Measurements from ENCODE around the gene AP5Z1. TPM values are rescaled to one million over a fixed set of nuclear protein-coding genes. Genes with fewer than 3 reads are reported as not detected.

AP5Z1 gene
- total RNA-seq, 4 donors from 2014 or later = 19.7 to 35.4 (median 25.4) TPM

GRCh38 chr7:4814433-4814832 lies 39.0 kb downstream of the AP5Z1 start:
- Histone ChIP-seq H3K36me3 (no peaks in the 10 kb centered on the region), H3K27ac (no peak overlapping the region), H3K9me3 (no peaks in the 10 kb centered on the region), H3K4me1 (no peaks in the 10 kb centered on the region), H3K27me3 (no peaks in the 10 kb centered on the region), H3K4me3 (replicated peaks in 1 of 3) (no peak overlapping the region)
- intact Hi-C loops (cut with DNase I) = no loop called here
- WGBS, 2 donors = 84 to 87% methylated on average over 13 to 14 of the region's 14 CpGs
- TF ChIP-seq CTCF (IDR thresholded peaks at IDR 0.05) (no peak), POLR2A (IDR thresholded peaks at IDR 0.05) (no peak)
- DNase-seq = no peak

- Histone ChIP-seq H3K4me1 (peaks cover 0 to 3% of the 10 kb centered on the region in 2 donors), H3K36me3 (no peaks in the 10 kb centered on the region), H3K27me3 (no peaks in the 10 kb centered on the region), H3K27ac (no peak overlapping the region), H3K4me3 (replicated peaks in 1 of 3) (no peak overlapping the region), H3K9me3 (no peaks in the 10 kb centered on the region)
- intact Hi-C loops (cut with DNase I) = no loop called here
- no peak for DNase-seq
- TF ChIP-seq CTCF (IDR thresholded peaks at IDR 0.05) = no peak
- TF ChIP-seq POLR2A (IDR thresholded peaks at IDR 0.05) = no peak
- WGBS, 2 donors = 92 to 94% methylated on average over 3 to 5 of the region's 14 CpGs
Observed at GRCh38 chr7:4815121-4815520, 39.7 kb downstream of the AP5Z1 start.

GRCh38 chr7:4815609-4816418 lies 40.4 kb downstream of the AP5Z1 start:
- Histone ChIP-seq H3K9me3 (no peaks in the 10 kb centered on the region), H3K27me3 (no peaks in the 10 kb centered on the region), H3K4me3 (replicated peaks in 1 of 3) (no peak overlapping the region), H3K4me1 (peaks cover 0 to 10% of the 10 kb centered on the region in 2 donors), H3K27ac (no peak overlapping the region), H3K36me3 (no peaks in the 10 kb centered on the region)
- 89 to 94% methylated on average over 21 to 28 of the region's 38 CpGs for WGBS, 2 donors
- no peak for TF ChIP-seq POLR2A (IDR thresholded peaks at IDR 0.05)
- no peak for TF ChIP-seq CTCF (IDR thresholded peaks at IDR 0.05)
- intact Hi-C loops (cut with DNase I) = no loop called here
- no peak for DNase-seq

- WGBS, 2 donors = 94 to 97% methylated on average over 18 to 25 of the region's 26 CpGs
Observed at GRCh38 chr7:4816419-4817080, 41.1 kb downstream of the AP5Z1 start.

More at GRCh38 chr7:4816419-4817080, 41.1 kb downstream of the AP5Z1 start:
- no peak overlapping the region for H3K4me3 ChIP-seq (replicated peaks in 1 of 3)
- TF ChIP-seq CTCF (IDR thresholded peaks at IDR 0.05) (no peak), POLR2A (IDR thresholded peaks at IDR 0.05) (no peak)
- H3K27me3 ChIP-seq = no peaks in the 10 kb centered on the region
- intact Hi-C loops (cut with DNase I) = no loop called here
- H3K9me3 ChIP-seq = no peaks in the 10 kb centered on the region
- no peak for DNase-seq
- no peaks in the 10 kb centered on the region for H3K36me3 ChIP-seq
- peaks cover 0 to 12% of the 10 kb centered on the region in 2 donors for H3K4me1 ChIP-seq
- H3K27ac ChIP-seq = no peak overlapping the region
